Trophoblast cell (in vitro differentiated cells and primary cell): Measurements from ENCODE around the gene OR7A17.

Source experiments
- DNase-seq, 2 donors: peaks; one replicate each; pipeline ENCODE4 v3.0.0-alpha.2; 2016
- H2AFZ ChIP-seq: 2 replicates; pipeline ENCODE4 v1.6.1; 2013; ENCODE audit warnings: low read length, moderate library complexity, mild to moderate bottlenecking; ENCODE audit not compliant: insufficient read depth, poor library complexity
- H2AK5ac ChIP-seq: 2 replicates; pipeline ENCODE4 v1.6.1; 2013; ENCODE audit warnings: mild to moderate bottlenecking, low read length
- H2BK120ac ChIP-seq: 2 replicates; pipeline ENCODE4 v1.6.1; 2013; ENCODE audit warnings: low read length, mild to moderate bottlenecking, moderate library complexity; ENCODE audit not compliant: insufficient read depth, poor library complexity
- H2BK12ac ChIP-seq: 2 replicates; pipeline ENCODE4 v1.6.1; 2013; ENCODE audit warnings: mild to moderate bottlenecking, low read length, moderate library complexity
- H2BK5ac ChIP-seq: 2 replicates; pipeline ENCODE4 v1.6.1; 2013; ENCODE audit warnings: low read length, low read depth, moderate library complexity, mild to moderate bottlenecking; ENCODE audit not compliant: poor library complexity
- H3K14ac ChIP-seq: 2 replicates; pipeline ENCODE4 v1.6.1; 2013; ENCODE audit warnings: mild to moderate bottlenecking, low read length
- H3K18ac ChIP-seq: 2 replicates; pipeline ENCODE4 v1.6.1; 2013; ENCODE audit warnings: mild to moderate bottlenecking, low read length
- H3K23ac ChIP-seq: 2 replicates; pipeline ENCODE4 v1.6.1; 2013; ENCODE audit warnings: low read length
- H3K27ac ChIP-seq: 2 replicates; pipeline ENCODE4 v1.5.1; 2013; ENCODE audit warnings: low read depth, mild to moderate bottlenecking, inconsistent platforms, low read length, moderate library complexity
- H3K27me3 ChIP-seq: 2 replicates; pipeline ENCODE4 v1.6.1; 2013; ENCODE audit warnings: inconsistent platforms, mild to moderate bottlenecking, low read length, moderate library complexity; ENCODE audit not compliant: insufficient read depth
- H3K36me3 ChIP-seq, 2 experiments: 1 replicate in 1 of 2; 2 replicates in 1 of 2; pipeline ENCODE4 v1.6.1; 2013; ENCODE audit warnings: low read length in 2 of 2, mild to moderate bottlenecking in 2 of 2, moderate library complexity in 1 of 2; ENCODE audit not compliant: insufficient read depth in 2 of 2, control insufficient read depth in 1 of 2
- H3K4ac ChIP-seq: 2 replicates; pipeline ENCODE4 v1.6.1; 2013; ENCODE audit warnings: low read depth, mild to moderate bottlenecking, low read length, moderate library complexity
- H3K4me1 ChIP-seq, 2 experiments: 1 replicate in 1 of 2; 2 replicates in 1 of 2; pipeline ENCODE4 v1.6.1; 2013; ENCODE audit warnings: low read length in 2 of 2, mild to moderate bottlenecking in 2 of 2, moderate library complexity in 1 of 2; ENCODE audit not compliant: insufficient read depth in 2 of 2, control insufficient read depth in 1 of 2
- H3K4me2 ChIP-seq: 2 replicates; pipeline ENCODE4 v1.6.1; 2013; ENCODE audit warnings: inconsistent platforms, mild to moderate bottlenecking, low read length, moderate library complexity
- H3K4me3 ChIP-seq: 2 replicates; pipeline ENCODE4 v1.5.1; 2013; ENCODE audit warnings: mild to moderate bottlenecking, low read depth, low read length, inconsistent platforms
- H3K79me1 ChIP-seq: one replicate; pipeline ENCODE4 v1.6.1; 2013; ENCODE audit warnings: low read length
- H3K79me2 ChIP-seq: 2 replicates; pipeline ENCODE4 v1.6.1; 2013; ENCODE audit warnings: low read length, mild to moderate bottlenecking; ENCODE audit not compliant: control insufficient read depth, insufficient read depth, poor library complexity
- H3K9ac ChIP-seq: 2 replicates; pipeline ENCODE4 v1.6.1; 2013; ENCODE audit warnings: mild to moderate bottlenecking, low read length
- H3K9me3 ChIP-seq: 2 replicates; pipeline ENCODE4 v1.6.1; 2013; ENCODE audit warnings: low read depth, mild to moderate bottlenecking, control low read depth, inconsistent platforms, low read length; ENCODE audit not compliant: insufficient read depth
- H4K12ac ChIP-seq: 2 replicates; pipeline ENCODE4 v1.6.1; 2013; ENCODE audit warnings: low read depth, mild to moderate bottlenecking, low read length, moderate library complexity
- H4K8ac ChIP-seq: 2 replicates; pipeline ENCODE4 v1.6.1; 2013; ENCODE audit warnings: low read depth, mild to moderate bottlenecking, low read length, moderate library complexity
- H4K91ac ChIP-seq: one replicate; pipeline ENCODE4 v1.6.1; 2013; ENCODE audit warnings: low read depth, mild to moderate bottlenecking, low read length, moderate library complexity
- WGBS: extraction: QIAGEN DNeasy Blood & Tissue Kit; methylation state at CpG from one replicate; pipeline ENCODE4 v1.1.7; 2013; ENCODE audit warnings: missing lambda C conversion rate; ENCODE audit not compliant: insufficient read length, insufficient coverage; ENCODE audit errors: extremely low coverage; 5-methylcytosine and 5-hydroxymethylcytosine counted together

OR7A17 gene

DNA sequence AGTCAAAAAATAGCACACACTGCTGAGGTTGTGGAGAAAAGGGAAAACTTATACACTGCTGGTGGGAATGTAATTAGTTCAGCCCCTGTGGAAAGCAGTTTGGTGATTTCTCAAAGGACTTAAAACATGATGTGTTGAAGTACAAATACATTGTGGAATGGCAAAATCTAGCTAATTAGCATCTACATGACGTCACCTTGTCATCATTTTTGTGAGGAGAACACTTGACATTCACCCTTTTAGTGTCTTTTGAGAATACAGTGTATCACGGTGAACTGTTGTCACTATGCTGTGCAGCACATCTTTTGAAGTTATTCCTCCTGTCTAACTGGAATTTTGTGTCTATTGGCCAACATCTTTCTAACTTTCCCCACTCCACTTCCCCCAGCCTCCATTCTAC is 42.8 kb downstream of the OR7A17 start:
- DNase-seq = no peak
- H3K4me2 ChIP-seq = no peak overlapping the region
- no peak overlapping the region for H4K8ac ChIP-seq
- H3K36me3 ChIP-seq = no peaks in the 10 kb centered on the region
- H3K4ac ChIP-seq = no peak overlapping the region
- no peak overlapping the region for H2BK120ac ChIP-seq
- no peaks in the 10 kb centered on the region for H3K79me1 ChIP-seq
- H3K14ac ChIP-seq = no peak overlapping the region
- H2AFZ ChIP-seq = no peak overlapping the region
- H3K4me1 ChIP-seq = no peaks in the 10 kb centered on the region
- H2BK12ac ChIP-seq = no peak overlapping the region
- H4K12ac ChIP-seq = no peak overlapping the region
- peaks cover 9% of the 10 kb centered on the region for H3K9me3 ChIP-seq
- H3K79me2 ChIP-seq = no peaks in the 10 kb centered on the region
- no peak overlapping the region for H4K91ac ChIP-seq
- no peaks in the 10 kb centered on the region for H3K27me3 ChIP-seq
- H3K4me3 ChIP-seq = no peak overlapping the region
- no peak overlapping the region for H2AK5ac ChIP-seq
- H3K9ac ChIP-seq = no peak overlapping the region
- WGBS = no CpG with 5 or more reads among the region's 2 CpGs
- H3K27ac ChIP-seq = peak overlapping the region; percentile 27
- H3K23ac ChIP-seq = no peak overlapping the region
- H2BK5ac ChIP-seq = no peak overlapping the region
- no peak overlapping the region for H3K18ac ChIP-seq

DNA sequence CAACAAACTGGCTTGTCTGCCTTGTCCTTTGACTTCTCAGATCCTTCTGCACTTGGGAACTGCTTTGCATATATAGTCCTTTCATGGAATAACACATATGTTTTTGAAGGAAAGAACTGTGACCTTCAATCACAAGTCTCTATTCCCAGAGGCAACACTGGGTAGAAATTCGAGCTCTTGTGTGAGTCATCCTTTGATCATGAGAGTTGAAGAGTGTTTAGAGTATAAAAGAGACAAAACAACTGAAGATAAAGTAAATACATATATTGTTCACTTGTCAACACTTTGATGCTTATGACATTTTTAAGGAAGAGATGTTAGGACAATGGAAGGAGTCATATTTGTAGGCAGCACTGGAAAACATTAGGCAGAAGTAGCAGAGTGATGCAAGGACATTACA is 45.7 kb downstream of the OR7A17 start:
- Histone ChIP-seq H3K4ac (no peak overlapping the region), H4K12ac (no peak overlapping the region), H3K27me3 (no peaks in the 10 kb centered on the region), H2BK5ac (no peak overlapping the region), H3K36me3 (no peaks in the 10 kb centered on the region), H3K79me1 (no peaks in the 10 kb centered on the region), H3K18ac (no peak overlapping the region), H3K9me3 (peaks cover 10% of the 10 kb centered on the region), H3K4me2 (no peak overlapping the region), H4K91ac (no peak overlapping the region), H3K23ac (no peak overlapping the region), H3K4me1 (no peaks in the 10 kb centered on the region), H2AK5ac (no peak overlapping the region), H3K27ac (no peak overlapping the region), H2BK120ac (no peak overlapping the region), H3K4me3 (no peak overlapping the region), H4K8ac (no peak overlapping the region), H3K79me2 (no peaks in the 10 kb centered on the region), H2BK12ac (no peak overlapping the region), H2AFZ (no peak overlapping the region), H3K9ac (no peak overlapping the region), H3K14ac (no peak overlapping the region)
- DNase-seq = no peak
- WGBS = no CpG with 5 or more reads among the region's 1 CpG

DNA sequence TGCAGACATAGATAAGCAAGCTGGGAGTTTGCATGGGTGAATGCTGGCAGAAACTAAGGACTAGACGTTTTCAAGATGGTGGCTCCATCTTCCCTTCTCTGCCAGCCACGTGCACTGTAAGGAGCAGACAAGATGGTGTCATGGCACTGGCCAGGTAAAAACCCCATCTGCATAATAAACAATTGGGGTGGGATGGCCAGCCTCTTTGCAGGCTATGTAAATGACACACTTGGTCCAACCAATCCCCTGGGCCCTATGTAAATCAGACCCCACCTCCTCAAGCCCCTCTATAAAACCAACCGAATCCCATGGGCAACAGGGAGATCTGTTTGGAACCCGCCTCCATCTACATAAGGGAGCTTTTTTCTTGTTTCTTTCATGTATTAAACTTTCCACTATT is 48.5 kb downstream of the OR7A17 start:
- Histone ChIP-seq H3K18ac (no peak overlapping the region), H3K27me3 (no peaks in the 10 kb centered on the region)

DNA sequence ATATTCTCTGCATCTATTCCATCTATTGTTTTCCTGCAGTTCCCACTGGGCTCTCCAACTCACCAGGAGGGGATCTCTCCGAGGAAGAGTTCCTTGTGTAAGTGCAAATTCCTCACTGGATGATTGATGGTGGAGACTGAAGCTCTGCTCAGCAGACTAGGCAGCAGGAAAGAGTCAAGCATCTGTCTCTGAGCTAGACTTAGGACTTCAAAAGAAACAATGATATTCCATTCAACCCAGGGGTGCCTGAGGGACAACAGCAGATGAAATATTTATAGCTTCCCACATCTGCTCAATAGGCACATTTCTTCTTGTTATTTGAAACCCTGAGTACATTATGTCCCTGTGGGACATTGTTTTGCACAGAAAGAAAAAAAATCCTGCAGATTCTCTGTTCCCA is 50.9 kb downstream of the OR7A17 start, which contains the start of the genes OR7A5 and OR7C1:
TSS of gene OR7A5 (minus strand) at position 175 of the 400 bp plus-strand sequence. CDS start 6,944 bp downstream, outside the sequence.
TSS of gene OR7C1 (minus strand) at position 175 of the 400 bp plus-strand sequence. CDS start 35,049 bp downstream, outside the sequence.
- Histone ChIP-seq H2AK5ac (no peak within 1 kb of the TSS), H4K12ac (no peak within 1 kb of the TSS), H3K4me3 (no peak within 1 kb of the TSS), H4K8ac (no peak within 1 kb of the TSS), H2AFZ (no peak within 1 kb of the TSS), H3K4me1 (no peaks in the 10 kb centered on the region), H4K91ac (peak within 1 kb of the TSS; percentile 37), H3K9me3 (peaks cover 11% of the 10 kb centered on the region), H2BK12ac (no peak within 1 kb of the TSS), H3K23ac (no peak within 1 kb of the TSS), H3K27me3 (no peaks in the 10 kb centered on the region), H2BK5ac (peak within 1 kb of the TSS; percentile 49), H3K9ac (no peak within 1 kb of the TSS), H2BK120ac (no peak within 1 kb of the TSS), H3K14ac (no peak within 1 kb of the TSS), H3K79me1 (no peaks in the 10 kb centered on the region), H3K4ac (no peak within 1 kb of the TSS), H3K18ac (no peak within 1 kb of the TSS), H3K27ac (peak within 1 kb of the TSS; percentile 58), H3K4me2 (no peak within 1 kb of the TSS), H3K36me3 (no peaks in the 10 kb centered on the region), H3K79me2 (no peaks in the 10 kb centered on the region)
- DNase-seq = peak in 1 of 2 donors; percentile 18
- no CpG with 5 or more reads among the region's 1 CpG for WGBS

More for the DNA sequence above, 48.5 kb downstream of the OR7A17 start:
- H2BK12ac ChIP-seq = no peak overlapping the region
- no peak overlapping the region for H3K4me2 ChIP-seq
- no CpG with 5 or more reads among the region's 4 CpGs for WGBS
- no peak overlapping the region for H3K23ac ChIP-seq
- no peak overlapping the region for H4K8ac ChIP-seq
- no peaks in the 10 kb centered on the region for H3K79me1 ChIP-seq
- no peaks in the 10 kb centered on the region for H3K79me2 ChIP-seq
- no peak overlapping the region for H4K91ac ChIP-seq
- H3K4ac ChIP-seq = no peak overlapping the region
- no peak overlapping the region for H2AFZ ChIP-seq
- H4K12ac ChIP-seq = no peak overlapping the region
- H2AK5ac ChIP-seq = no peak overlapping the region
- no peak for DNase-seq
- H3K4me3 ChIP-seq = no peak overlapping the region
- H3K36me3 ChIP-seq = no peaks in the 10 kb centered on the region
- no peak overlapping the region for H3K14ac ChIP-seq
- no peak overlapping the region for H2BK120ac ChIP-seq
- H3K9me3 ChIP-seq = peaks cover 11% of the 10 kb centered on the region
- H3K4me1 ChIP-seq = no peaks in the 10 kb centered on the region
- no peak overlapping the region for H2BK5ac ChIP-seq
- no peak overlapping the region for H3K27ac ChIP-seq
- no peak overlapping the region for H3K9ac ChIP-seq
